ENCODE results near the gene TOGARAM2. TPM values are rescaled to one million over a fixed set of nuclear protein-coding genes. Genes with fewer than 3 reads are reported as not detected.
A peak's percentile ranks its signal among the peaks of the same experiment; 100 is the strongest.

The TOGARAM2 gene
- total RNA-seq: 15.4 TPM
- long read RNA-seq, full-length matches to known transcripts: 1 of 13 reads
- long read RNA-seq, partial matches to known transcripts: 3 of 13 reads
- long read RNA-seq, other reads (novel, unspliced or antisense): 9 of 13 reads

- Histone ChIP-seq H3K4me1 (peaks cover 16% of the 10 kb centered on the region), H3K36me3 (no peaks in the 10 kb centered on the region), H3K4me3 (no peak within 1 kb of the TSS), H3K9me3 (no peaks in the 10 kb centered on the region), H3K27me3 (ENCODE audit: low read depth) (no peaks in the 10 kb centered on the region), H3K27ac (peak within 1 kb of the TSS; percentile 77)
- DNase-seq: peak; percentile 62
- TF ChIP-seq CTCF (IDR thresholded peaks at IDR 0.05): no peak
- peak; percentile 83 to 86 for ATAC-seq
- intact Hi-C loops (cut with DNase I): no loop called here
These were observed at the start of gene TOGARAM2 for GRCh38 chr2:28981016-28981441. Gene TOGARAM2 (plus strand): TSS chr2:28981298. CDS start chr2:28994835, 13,537 bp downstream.

- intact Hi-C loops (cut with DNase I): no loop called here
- no peak for ATAC-seq
- H3K27me3 ChIP-seq (ENCODE audit: low read depth): no peaks in the 10 kb centered on the region
- H3K27ac ChIP-seq: no peak overlapping the region
- H3K4me1 ChIP-seq: no peaks in the 10 kb centered on the region
- no peak for DNase-seq
- H3K36me3 ChIP-seq: peaks cover 87% of the 10 kb centered on the region
- H3K9me3 ChIP-seq: no peaks in the 10 kb centered on the region
- no peak overlapping the region for H3K4me3 ChIP-seq
- TF ChIP-seq CTCF (IDR thresholded peaks at IDR 0.05): no peak
These were observed 46.3 kb upstream of the TOGARAM2 start for GRCh38 chr2:28934769-28935168.

GRCh38 chr2:28941008-28941407 lies 40.1 kb upstream of the TOGARAM2 start:
- ATAC-seq (no peak), DNase-seq (no peak)
- Histone ChIP-seq H3K27ac (no peak overlapping the region), H3K36me3 (peaks cover 81% of the 10 kb centered on the region), H3K9me3 (no peaks in the 10 kb centered on the region), H3K27me3 (ENCODE audit: low read depth) (no peaks in the 10 kb centered on the region), H3K4me3 (no peak overlapping the region), H3K4me1 (no peaks in the 10 kb centered on the region)
- intact Hi-C loops (cut with DNase I): no loop called here
- TF ChIP-seq CTCF (IDR thresholded peaks at IDR 0.05): no peak

GRCh38 chr2:28944535-28945248 lies 36.4 kb upstream of the TOGARAM2 start:
- intact Hi-C loops (cut with DNase I): no loop called here
- Histone ChIP-seq H3K27ac (no peak overlapping the region), H3K4me1 (no peaks in the 10 kb centered on the region), H3K36me3 (peaks cover 85% of the 10 kb centered on the region), H3K4me3 (no peak overlapping the region), H3K27me3 (ENCODE audit: low read depth) (no peaks in the 10 kb centered on the region), H3K9me3 (no peaks in the 10 kb centered on the region)
- no peak for TF ChIP-seq CTCF (IDR thresholded peaks at IDR 0.05)
- no peak for ATAC-seq
- no peak for DNase-seq

- Histone ChIP-seq H3K36me3 (peaks cover 57% of the 10 kb centered on the region), H3K4me1 (peaks cover 22% of the 10 kb centered on the region)
- no peak for ATAC-seq
These were observed 32.9 kb upstream of the TOGARAM2 start for GRCh38 chr2:28948160-28948559.

More at GRCh38 chr2:28948160-28948559, 32.9 kb upstream of the TOGARAM2 start:
- intact Hi-C loops (cut with DNase I): no loop called here
- no peak for TF ChIP-seq CTCF (IDR thresholded peaks at IDR 0.05)
- H3K4me3 ChIP-seq: no peak overlapping the region
- H3K27me3 ChIP-seq (ENCODE audit: low read depth): no peaks in the 10 kb centered on the region
- H3K27ac ChIP-seq: no peak overlapping the region
- DNase-seq: no peak
- H3K9me3 ChIP-seq: no peaks in the 10 kb centered on the region

Measured in lower lobe of right lung (tissue), 2 donors.